CD4-positive, CD25-positive, alpha-beta regulatory T cell (primary cell): ENCODE results near the gene LMBRD2. TPM values are rescaled to one million over a fixed set of nuclear protein-coding genes. Genes with fewer than 3 reads are reported as not detected.
A peak's percentile ranks its signal among the peaks of the same experiment; 100 is the strongest.

Experiments used
- ATAC-seq, 2 donors: fragments of 150-1000 bp; cut with Tn5 transposase; one replicate each; pipeline ENCODE4 v1.10.0; 2021; ENCODE audit warnings: low read depth in 2 of 2, moderate number of reproducible peaks in 2 of 2, moderate library complexity in 1 of 2
- DNase-seq, 3 donors: peaks; one replicate each; pipeline versions ENCODE4 v3.0.0 to v3.0.0-alpha.2; 2012 to 2022; ENCODE audit warnings: mixed read lengths in 1 of 3
- H3K27ac ChIP-seq: one replicate; pipeline ENCODE4 v1.7.0; 2013; ENCODE audit warnings: mild to moderate bottlenecking, low read length; ENCODE audit not compliant: insufficient read depth, poor library complexity, severe bottlenecking
- H3K27me3 ChIP-seq: one replicate; pipeline ENCODE4 v1.7.0; 2013; ENCODE audit warnings: low read length; ENCODE audit not compliant: control insufficient read depth, insufficient read depth
- H3K36me3 ChIP-seq: one replicate; pipeline ENCODE4 v1.7.0; 2013; ENCODE audit warnings: mild to moderate bottlenecking, low read length, moderate library complexity; ENCODE audit not compliant: control insufficient read depth, insufficient read depth
- H3K4me1 ChIP-seq: 2 replicates; pipeline ENCODE4 v1.7.0; 2013; ENCODE audit warnings: mild to moderate bottlenecking, low read length; ENCODE audit not compliant: insufficient read depth, control insufficient read depth, poor library complexity, severe bottlenecking
- H3K4me3 ChIP-seq: one replicate; pipeline ENCODE4 v1.7.0; 2013; ENCODE audit warnings: low read depth, mild to moderate bottlenecking, low read length, moderate library complexity
- H3K9me3 ChIP-seq, 2 experiments: 1 replicate in 1 of 2; 2 replicates in 1 of 2; pipeline ENCODE4 v1.7.0; 2013; ENCODE audit warnings: low read length in 2 of 2, mild to moderate bottlenecking in 1 of 2, moderate library complexity in 1 of 2; ENCODE audit not compliant: control insufficient read depth in 2 of 2
- H3K27ac Mint-ChIP-seq, 3 donors: one replicate each; pipeline ENCODE4 v1.8.0; 2020 to 2022; ENCODE audit warnings: mild to moderate bottlenecking in 3 of 3, mixed read lengths in 3 of 3, moderate library complexity in 2 of 3
- H3K27me3 Mint-ChIP-seq: one replicate; pipeline ENCODE4 v1.8.0; 2022; ENCODE audit warnings: mild to moderate bottlenecking, mixed read lengths
- H3K36me3 Mint-ChIP-seq: one replicate; pipeline ENCODE4 v1.8.0; 2020; ENCODE audit warnings: mixed read lengths
- H3K4me1 Mint-ChIP-seq, 4 donors: one replicate each; pipeline ENCODE4 v1.8.0; 2020 to 2022; ENCODE audit warnings: mixed read lengths in 4 of 4, mild to moderate bottlenecking in 1 of 4
- H3K4me3 Mint-ChIP-seq, 4 donors: one replicate each; pipeline ENCODE4 v1.8.0; 2020 to 2022; ENCODE audit warnings: mild to moderate bottlenecking in 4 of 4, mixed read lengths in 4 of 4, moderate library complexity in 3 of 4
- H3K9me3 Mint-ChIP-seq, 7 donors: one replicate each; pipeline ENCODE4 v1.8.0; 2020 to 2022; ENCODE audit warnings: mixed read lengths in 7 of 7, mild to moderate bottlenecking in 3 of 7, moderate library complexity in 2 of 7
- polyA plus RNA-seq, 4 donors: library from polyadenylated mRNA; unstranded; fragments of 300-500 nt; fragmentation: Illumina TruSeq; gene quantifications; one replicate each; pipeline ENCODE4 v1.2.3, GENCODE V29; 2021
- total RNA-seq: library from RNA; stranded (reverse); gene quantifications from one replicate; pipeline ENCODE4 v1.2.3, GENCODE V29; 2022

Gene LMBRD2
- total and polyA plus RNA-seq, 5 donors from 2014 or later: 2.5 to 11.0 (median 4.6) TPM

GRCh38 chr5:36181774-36182173 is 30.1 kb upstream of the LMBRD2 start:
- no peaks in the 10 kb centered on the region for H3K4me1 ChIP-seq
- Mint-ChIP-seq H3K4me3 (no peak overlapping the region), H3K9me3 (peaks cover 0 to 6% (median 0%) of the 10 kb centered on the region in 7 donors), H3K27ac (no peak overlapping the region), H3K36me3 (peaks cover 72% of the 10 kb centered on the region), H3K27me3 (no peaks in the 10 kb centered on the region), H3K4me1 (peaks cover 2 to 13% (median 9%) of the 10 kb centered on the region in 4 donors)
- no peak overlapping the region for H3K4me3 ChIP-seq
- H3K27me3 ChIP-seq: no peaks in the 10 kb centered on the region
- H3K9me3 ChIP-seq: no peaks in the 10 kb centered on the region
- DNase-seq: no peak
- ATAC-seq: no peak
- peaks cover 56% of the 10 kb centered on the region for H3K36me3 ChIP-seq
- no peak overlapping the region for H3K27ac ChIP-seq

- Mint-ChIP-seq H3K9me3 (peaks cover 0 to 1% (median 0%) of the 10 kb centered on the region in 7 donors), H3K27ac (peak overlapping the region in 2 of 3 donors; percentile 15 to 33)
Observed at GRCh38 chr5:36180556-36181350, 29.1 kb upstream of the LMBRD2 start.

GRCh38 chr5:36179950-36180349 is 28.3 kb upstream of the LMBRD2 start:
- Histone ChIP-seq H3K4me1 (no peaks in the 10 kb centered on the region), H3K4me3 (no peak overlapping the region), H3K36me3 (peaks cover 62% of the 10 kb centered on the region), H3K9me3 (no peaks in the 10 kb centered on the region), H3K27ac (no peak overlapping the region), H3K27me3 (no peaks in the 10 kb centered on the region)
- peak overlapping the region in 1 of 3 donors; percentile 60 for H3K27ac Mint-ChIP-seq
- no peaks in the 10 kb centered on the region for H3K27me3 Mint-ChIP-seq
- peaks cover 61% of the 10 kb centered on the region for H3K36me3 Mint-ChIP-seq
- peaks cover 3 to 17% (median 9%) of the 10 kb centered on the region in 4 donors for H3K4me1 Mint-ChIP-seq
- H3K9me3 Mint-ChIP-seq: peaks cover 0 to 1% (median 0%) of the 10 kb centered on the region in 7 donors
- ATAC-seq (no peak), DNase-seq (no peak)
- no peak overlapping the region for H3K4me3 Mint-ChIP-seq

More at GRCh38 chr5:36180556-36181350, 29.1 kb upstream of the LMBRD2 start:
- no peak for ATAC-seq
- Histone ChIP-seq H3K4me3 (no peak overlapping the region), H3K4me1 (no peaks in the 10 kb centered on the region), H3K36me3 (peaks cover 59% of the 10 kb centered on the region), H3K9me3 (no peaks in the 10 kb centered on the region), H3K27me3 (no peaks in the 10 kb centered on the region), H3K27ac (no peak overlapping the region)
- Mint-ChIP-seq H3K27me3 (no peaks in the 10 kb centered on the region), H3K36me3 (peaks cover 63% of the 10 kb centered on the region), H3K4me1 (peaks cover 3 to 13% (median 7%) of the 10 kb centered on the region in 4 donors), H3K4me3 (no peak overlapping the region)
- no peak for DNase-seq

GRCh38 chr5:36178524-36178890 is 26.8 kb upstream of the LMBRD2 start:
- Mint-ChIP-seq H3K4me3 (no peak overlapping the region), H3K27ac (no peak overlapping the region), H3K4me1 (peaks cover 3 to 23% (median 12%) of the 10 kb centered on the region in 4 donors), H3K9me3 (no peaks in the 10 kb centered on the region), H3K27me3 (no peaks in the 10 kb centered on the region), H3K36me3 (peaks cover 68% of the 10 kb centered on the region)
- Histone ChIP-seq H3K27me3 (no peaks in the 10 kb centered on the region), H3K4me3 (no peak overlapping the region), H3K4me1 (no peaks in the 10 kb centered on the region), H3K36me3 (peaks cover 74% of the 10 kb centered on the region), H3K27ac (no peak overlapping the region), H3K9me3 (no peaks in the 10 kb centered on the region)
- no peak for DNase-seq
- ATAC-seq: no peak

GRCh38 chr5:36177715-36178523 is 26.2 kb upstream of the LMBRD2 start:
- Mint-ChIP-seq H3K27me3 (no peaks in the 10 kb centered on the region), H3K9me3 (no peaks in the 10 kb centered on the region), H3K4me3 (no peak overlapping the region), H3K4me1 (peaks cover 3 to 23% (median 13%) of the 10 kb centered on the region in 4 donors), H3K36me3 (peaks cover 69% of the 10 kb centered on the region), H3K27ac (no peak overlapping the region)
- ATAC-seq (no peak), DNase-seq (peak in 1 of 3 donors; percentile 16)
- Histone ChIP-seq H3K4me3 (no peak overlapping the region), H3K36me3 (peaks cover 80% of the 10 kb centered on the region), H3K27ac (no peak overlapping the region), H3K4me1 (no peaks in the 10 kb centered on the region), H3K27me3 (no peaks in the 10 kb centered on the region), H3K9me3 (no peaks in the 10 kb centered on the region)

GRCh38 chr5:36177154-36177553 is 25.5 kb upstream of the LMBRD2 start:
- H3K36me3 ChIP-seq: peaks cover 81% of the 10 kb centered on the region
- H3K27ac Mint-ChIP-seq: peak overlapping the region in 2 of 3 donors; percentile 8 to 12

GRCh38 chr5:36175043-36175442 is 23.4 kb upstream of the LMBRD2 start:
- no peak overlapping the region for H3K27ac Mint-ChIP-seq
- no peaks in the 10 kb centered on the region for H3K9me3 ChIP-seq
- H3K4me3 ChIP-seq: no peak overlapping the region
- ATAC-seq (no peak), DNase-seq (no peak)
- no peak overlapping the region for H3K4me3 Mint-ChIP-seq
- no peaks in the 10 kb centered on the region for H3K9me3 Mint-ChIP-seq
- peaks cover 83% of the 10 kb centered on the region for H3K36me3 ChIP-seq
- H3K27me3 ChIP-seq: no peaks in the 10 kb centered on the region
- H3K27me3 Mint-ChIP-seq: no peaks in the 10 kb centered on the region
- no peak overlapping the region for H3K27ac ChIP-seq
- H3K4me1 Mint-ChIP-seq: peaks cover 3 to 20% (median 13%) of the 10 kb centered on the region in 4 donors
- peaks cover 62% of the 10 kb centered on the region for H3K36me3 Mint-ChIP-seq
- no peaks in the 10 kb centered on the region for H3K4me1 ChIP-seq

More at GRCh38 chr5:36177154-36177553, 25.5 kb upstream of the LMBRD2 start:
- Histone ChIP-seq H3K27ac (no peak overlapping the region), H3K4me1 (no peaks in the 10 kb centered on the region), H3K27me3 (no peaks in the 10 kb centered on the region), H3K9me3 (no peaks in the 10 kb centered on the region), H3K4me3 (no peak overlapping the region)
- peaks cover 3 to 23% (median 13%) of the 10 kb centered on the region in 4 donors for H3K4me1 Mint-ChIP-seq
- H3K36me3 Mint-ChIP-seq: peaks cover 64% of the 10 kb centered on the region
- H3K27me3 Mint-ChIP-seq: no peaks in the 10 kb centered on the region
- ATAC-seq (no peak), DNase-seq (no peak)
- no peaks in the 10 kb centered on the region for H3K9me3 Mint-ChIP-seq
- no peak overlapping the region for H3K4me3 Mint-ChIP-seq
